Measurements from ENCODE around the gene HLA-DQA2. TPM values are rescaled to one million over a fixed set of nuclear protein-coding genes. Genes with fewer than 3 reads are reported as not detected.
"Not testable (repeated sequence)": the region's sequence is repeated elsewhere in the genome, so short reads cannot be mapped to it uniquely, and the experiment has no call there.

The HLA-DQA2 gene
- not detected for polyA plus RNA-seq

GRCh38 chr6:32741031-32741960 is at the start of gene HLA-DQA2:
Gene HLA-DQA2, plus strand, starts transcription at chr6:32741391. Its CDS starts 53 bp downstream, at chr6:32741444.
- WGBS, 3 donors, result 61 to 72% (median 70%) methylated on average over 7 of the region's 7 CpGs
- no peak within 1 kb of the TSS for H3K27ac ChIP-seq (ENCODE audit: low read depth, low read length)

- WGBS, 3 donors, result 0 to 2% (median 0%) methylated on average over 1 of the region's 1 CpG
- no peak overlapping the region for H3K27ac ChIP-seq (ENCODE audit: low read depth, low read length)
These were observed 49.2 kb upstream of the HLA-DQA2 start for GRCh38 chr6:32692019-32692418.

- WGBS, 3 donors, result 76 to 84% (median 81%) methylated on average over 1 of the region's 1 CpG
These were observed 44.2 kb upstream of the HLA-DQA2 start for GRCh38 chr6:32697031-32697430.

GRCh38 chr6:32700391-32701040 is 40.7 kb upstream of the HLA-DQA2 start:
- 14 to 19% (median 18%) methylated on average over 6 of the region's 6 CpGs for WGBS, 3 donors

More at GRCh38 chr6:32697031-32697430, 44.2 kb upstream of the HLA-DQA2 start:
- H3K27ac ChIP-seq (ENCODE audit: low read depth, low read length), result no peak overlapping the region

GRCh38 chr6:32703347-32703746 is 37.8 kb upstream of the HLA-DQA2 start:
- WGBS, 3 donors, result 33 to 73% (median 60%) methylated on average over 4 of the region's 4 CpGs
- H3K27ac ChIP-seq (ENCODE audit: low read depth, low read length), result no peak overlapping the region

More at GRCh38 chr6:32700391-32701040, 40.7 kb upstream of the HLA-DQA2 start:
- no peak overlapping the region for H3K27ac ChIP-seq (ENCODE audit: low read depth, low read length)

GRCh38 chr6:32705164-32705563 is 36.0 kb upstream of the HLA-DQA2 start:
- H3K27ac ChIP-seq (ENCODE audit: low read depth, low read length), result not testable (repeated sequence)
- 86 to 91% (median 88%) methylated on average over 2 to 3 of the region's 3 CpGs for WGBS, 3 donors

- H3K27ac ChIP-seq (ENCODE audit: low read depth, low read length), result no peak overlapping the region
These were observed 31.6 kb upstream of the HLA-DQA2 start for GRCh38 chr6:32709625-32710024.

GRCh38 chr6:32713241-32713640 is 27.9 kb upstream of the HLA-DQA2 start:
- no peak overlapping the region for H3K27ac ChIP-seq (ENCODE audit: low read depth, low read length)

- 82 to 91% (median 88%) methylated on average over 3 of the region's 3 CpGs for WGBS, 3 donors
- no peak overlapping the region for H3K27ac ChIP-seq (ENCODE audit: low read depth, low read length)
These were observed 24.8 kb upstream of the HLA-DQA2 start for GRCh38 chr6:32716396-32716795.

- H3K27ac ChIP-seq (ENCODE audit: low read depth, low read length), result no peak overlapping the region
- 68 to 80% (median 77%) methylated on average over 3 of the region's 3 CpGs for WGBS, 3 donors
These were observed 22.3 kb upstream of the HLA-DQA2 start for GRCh38 chr6:32718879-32719278.

GRCh38 chr6:32738126-32738525 is 3.1 kb upstream of the HLA-DQA2 start:
- no peak overlapping the region for H3K27ac ChIP-seq (ENCODE audit: low read depth, low read length)
- 47 to 66% (median 48%) methylated on average over 2 of the region's 2 CpGs for WGBS, 3 donors

GRCh38 chr6:32742374-32742773 is 1.2 kb downstream of the HLA-DQA2 start:
- 89 to 90% (median 90%) methylated on average over 3 of the region's 3 CpGs for WGBS, 3 donors

GRCh38 chr6:32744776-32745175 is 3.6 kb downstream of the HLA-DQA2 start:
- no peak overlapping the region for H3K27ac ChIP-seq (ENCODE audit: low read depth, low read length)
- WGBS, 3 donors, result 27 to 45% (median 28%) methylated on average over 5 of the region's 5 CpGs

More at GRCh38 chr6:32742374-32742773, 1.2 kb downstream of the HLA-DQA2 start:
- no peak overlapping the region for H3K27ac ChIP-seq (ENCODE audit: low read depth, low read length)

- not testable (repeated sequence) for H3K27ac ChIP-seq (ENCODE audit: low read depth, low read length)
- WGBS, 3 donors, result 62 to 81% (median 67%) methylated on average over 1 of the region's 1 CpG
These were observed 4.5 kb downstream of the HLA-DQA2 start for GRCh38 chr6:32745649-32746048.

- no peak overlapping the region for H3K27ac ChIP-seq (ENCODE audit: low read depth, low read length)
- 36 to 55% (median 45%) methylated on average over 8 of the region's 8 CpGs for WGBS, 3 donors
These were observed 11.4 kb downstream of the HLA-DQA2 start for GRCh38 chr6:32752580-32752979.

- H3K27ac ChIP-seq (ENCODE audit: low read depth, low read length), result no peak overlapping the region
- 65 to 80% (median 79%) methylated on average over 1 of the region's 1 CpG for WGBS, 3 donors
These were observed 18.5 kb downstream of the HLA-DQA2 start for GRCh38 chr6:32759669-32760068.

- no peak overlapping the region for H3K27ac ChIP-seq (ENCODE audit: low read depth, low read length)
- 76 to 95% (median 89%) methylated on average over 16 of the region's 16 CpGs for WGBS, 3 donors
These were observed 19.9 kb downstream of the HLA-DQA2 start for GRCh38 chr6:32761072-32761471.

GRCh38 chr6:32761548-32761947 is 20.4 kb downstream of the HLA-DQA2 start:
- H3K27ac ChIP-seq (ENCODE audit: low read depth, low read length), result no peak overlapping the region
- WGBS, 3 donors, result 56 to 69% (median 58%) methylated on average over 40 of the region's 40 CpGs

- no peak within 1 kb of the TSS for H3K27ac ChIP-seq (ENCODE audit: low read depth, low read length)
- 33 to 57% (median 51%) methylated on average over 4 of the region's 4 CpGs for WGBS, 3 donors
These were observed 22.2 kb downstream of the HLA-DQA2 start, which contains the start of gene HLA-DQB2 for GRCh38 chr6:32763421-32763820. Gene HLA-DQB2, minus strand, starts transcription at chr6:32763532. Its CDS starts 62 bp downstream, at chr6:32763470.
